IMR-90 (cell line): ENCODE measurements around the gene AARSD1.

ENCODE experiments used
- BHLHE40 ChIP-seq: fragments of 150-350 bp; IDR thresholded peaks from 2 replicates; pipeline ENCODE4 v1.6.1; 2016; ENCODE audit warnings: mild to moderate bottlenecking, low read depth, low read length
- CEBPB ChIP-seq: IDR thresholded peaks from 2 replicates; pipeline ENCODE4 v1.6.1; 2012; ENCODE audit warnings: low read depth, low read length, improper control_type of control experiment
- CTCF ChIP-seq: conservative IDR thresholded peaks from 2 replicates; pipeline ENCODE4 v1.5.1; 2012; ENCODE audit warnings: mild to moderate bottlenecking, low read depth, low read length, improper control_type of control experiment
- FOS ChIP-seq: fragments of 150-350 bp; IDR thresholded peaks from 2 replicates; pipeline ENCODE4 v1.6.1; 2016; ENCODE audit warnings: low read depth, low read length
- MAFK ChIP-seq: IDR thresholded peaks from 2 replicates; pipeline ENCODE4 v1.6.1; 2012; ENCODE audit warnings: low read depth, low read length, improper control_type of control experiment
- MAZ ChIP-seq: IDR thresholded peaks from 2 replicates; pipeline ENCODE4 v1.6.1; 2012; ENCODE audit warnings: low read depth, mild to moderate bottlenecking, low read length, improper control_type of control experiment, moderate library complexity, borderline replicate concordance
- MXI1 ChIP-seq: IDR thresholded peaks from 2 replicates; pipeline ENCODE4 v1.6.1; 2012; ENCODE audit warnings: low read depth, mild to moderate bottlenecking, low read length, moderate library complexity, borderline replicate concordance
- POLR2A ChIP-seq: IDR thresholded peaks from 2 replicates; pipeline ENCODE4 v1.6.1; 2012; ENCODE audit warnings: mild to moderate bottlenecking, low read depth, low read length
- RAD21 ChIP-seq: IDR thresholded peaks from 2 replicates; pipeline ENCODE4 v1.6.1; 2012; ENCODE audit warnings: low read length, improper control_type of control experiment
- RCOR1 ChIP-seq: IDR thresholded peaks from 2 replicates; pipeline ENCODE4 v1.6.1; 2012; ENCODE audit warnings: mild to moderate bottlenecking, low read length, improper control_type of control experiment; ENCODE audit not compliant: insufficient replicate concordance
- SMC3 ChIP-seq: fragments of 150-350 bp; IDR thresholded peaks from 2 replicates; pipeline ENCODE4 v1.6.1; 2016; ENCODE audit warnings: low read depth, mild to moderate bottlenecking, antibody characterized with exemption, low read length, moderate library complexity

DNA sequence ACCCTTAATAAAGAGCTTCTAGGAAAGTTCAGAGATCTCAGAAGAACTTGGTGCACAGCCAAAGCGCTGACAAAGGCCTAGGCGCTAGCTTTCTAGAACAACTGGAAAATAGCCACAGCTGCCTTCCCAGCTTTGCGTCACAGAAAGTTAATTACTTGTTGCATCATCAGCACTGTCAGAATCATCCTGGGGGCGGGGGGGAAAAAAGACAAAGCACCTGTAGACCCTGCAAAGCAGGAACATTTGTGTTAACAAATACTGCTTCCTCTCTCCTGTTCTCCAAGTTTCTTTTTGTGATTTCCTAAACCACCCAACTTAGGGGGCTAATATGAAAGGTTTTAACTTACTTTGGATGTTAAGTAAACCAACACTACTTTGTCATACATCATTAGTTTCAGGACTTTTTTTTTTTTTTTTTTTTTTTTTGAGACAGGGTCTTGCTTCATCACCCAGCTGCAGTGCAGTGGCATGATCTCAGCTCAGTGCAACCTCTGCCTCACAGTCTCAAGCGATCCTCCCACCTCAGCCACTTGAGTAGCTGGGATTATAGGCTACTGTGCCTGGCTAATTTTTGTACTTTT lies 4.8 kb upstream of the AARSD1 start:
- TF ChIP-seq POLR2A (no peak), CTCF (no peak), MAZ (no peak), SMC3 (no peak), RAD21 (no peak), MAFK (no peak), MXI1 (no peak), BHLHE40 (no peak), RCOR1 (no peak), FOS (peak; percentile 28; the same call in 1 of the 2 replicates), CEBPB (peak; percentile 83)
